GM19468 (cell line): ENCODE measurements around the gene CFAP20DC.
"Not testable (repeated sequence)": the region's sequence is repeated elsewhere in the genome, so short reads cannot be mapped to it uniquely, and the experiment has no call there.

Source experiments
- ATAC-seq: cut with Tn5 transposase; IDR thresholded peaks from one replicate; pipeline ENCODE4 v1.9.1; 2021; ENCODE audit warnings: mild to moderate bottlenecking, moderate library complexity, moderate number of reproducible peaks; ENCODE audit not compliant: unreplicated experiment; ENCODE audit errors: extremely low read depth

The CFAP20DC gene

GRCh38 chr3:59049671-59050331 is at the start of gene CFAP20DC:
Gene CFAP20DC (minus strand): TSS chr3:59050025. CDS start chr3:59049631, 394 bp downstream.
- ATAC-seq: peak; percentile 100

DNA sequence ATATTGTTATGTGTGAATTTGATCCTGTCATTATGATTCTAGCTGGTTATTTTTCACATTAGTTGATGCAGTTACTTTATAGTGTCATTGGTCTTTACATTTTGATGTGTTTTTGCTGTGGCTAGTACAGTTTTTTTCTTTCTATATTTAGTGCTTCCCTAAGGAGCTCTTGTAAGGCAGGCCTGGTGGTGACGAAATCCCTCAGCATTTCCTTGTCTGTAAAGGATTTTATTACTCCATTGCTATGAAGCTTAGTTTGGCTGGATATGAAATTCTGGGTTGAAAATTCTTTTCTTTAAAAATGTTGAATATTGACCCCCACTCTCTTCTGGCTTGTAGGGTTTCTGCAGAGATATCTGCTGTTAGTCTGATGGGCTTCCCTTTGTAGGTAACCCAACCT is 48.7 kb upstream of the CFAP20DC start:
- not testable (repeated sequence) for ATAC-seq

GRCh38 chr3:59094446-59094845 is 44.6 kb upstream of the CFAP20DC start:
- ATAC-seq: no peak

- no peak for ATAC-seq
Observed at GRCh38 chr3:59093521-59093920, 43.7 kb upstream of the CFAP20DC start.

DNA sequence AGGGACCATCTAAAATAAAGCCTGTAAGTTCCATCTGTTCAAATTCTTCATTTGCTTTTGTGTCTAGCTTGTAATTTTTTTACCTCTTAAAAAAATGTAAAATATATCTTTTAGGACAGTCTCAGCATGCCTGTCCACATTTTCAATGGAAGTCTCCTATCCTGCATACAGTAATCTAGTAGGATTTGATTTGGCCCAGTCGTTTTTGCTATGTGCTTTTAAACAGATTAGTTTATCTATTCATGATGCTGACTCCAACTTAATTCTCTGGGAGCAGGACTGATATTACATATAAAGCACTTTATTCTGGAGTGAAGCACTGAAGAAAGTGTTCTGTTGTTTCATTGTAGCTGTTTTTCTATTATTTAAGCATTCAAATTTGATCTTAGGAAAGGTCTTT is 38.9 kb upstream of the CFAP20DC start:
- ATAC-seq: no peak

GRCh38 chr3:59085976-59086375 is 36.2 kb upstream of the CFAP20DC start:
- ATAC-seq: no peak

GRCh38 chr3:59084583-59084982 is 34.8 kb upstream of the CFAP20DC start:
- ATAC-seq: no peak

DNA sequence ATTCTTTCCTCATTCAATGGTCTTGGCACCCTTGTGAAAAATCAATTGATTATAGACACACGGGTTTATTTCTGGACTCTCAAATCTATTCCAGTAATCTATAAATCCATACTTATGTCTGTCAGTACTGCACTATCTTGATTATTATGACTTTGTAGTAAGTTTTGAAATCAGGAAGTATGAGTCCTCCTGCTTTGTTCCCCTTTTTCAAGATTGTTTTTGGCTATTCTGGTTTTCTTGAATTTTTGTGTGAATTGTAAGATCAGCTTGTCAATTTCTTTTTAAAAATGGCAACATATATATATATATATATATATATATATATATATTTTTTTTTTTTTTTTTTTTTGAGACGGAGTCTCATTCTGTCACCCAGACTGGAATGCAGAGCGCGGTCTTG is 32.3 kb upstream of the CFAP20DC start:
- no peak for ATAC-seq

DNA sequence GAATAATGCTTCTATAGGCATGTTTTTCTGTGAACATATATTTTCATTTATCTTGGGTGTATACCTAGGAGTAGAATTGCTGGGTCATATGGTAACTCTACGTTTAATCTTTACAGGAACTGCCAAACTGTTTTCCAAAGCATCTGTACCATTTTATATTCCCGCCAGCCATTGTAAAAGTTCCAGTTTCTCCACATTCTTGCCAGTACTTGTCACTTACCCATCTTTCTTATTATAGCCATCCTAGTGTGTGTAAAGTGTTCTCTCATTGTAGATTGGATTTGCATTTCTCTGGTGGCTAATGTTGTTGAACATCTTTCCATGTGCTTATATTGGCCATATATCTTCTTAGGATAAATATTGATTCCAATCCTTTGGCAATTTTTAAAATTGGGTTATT is 31.2 kb upstream of the CFAP20DC start:
- no peak for ATAC-seq

DNA sequence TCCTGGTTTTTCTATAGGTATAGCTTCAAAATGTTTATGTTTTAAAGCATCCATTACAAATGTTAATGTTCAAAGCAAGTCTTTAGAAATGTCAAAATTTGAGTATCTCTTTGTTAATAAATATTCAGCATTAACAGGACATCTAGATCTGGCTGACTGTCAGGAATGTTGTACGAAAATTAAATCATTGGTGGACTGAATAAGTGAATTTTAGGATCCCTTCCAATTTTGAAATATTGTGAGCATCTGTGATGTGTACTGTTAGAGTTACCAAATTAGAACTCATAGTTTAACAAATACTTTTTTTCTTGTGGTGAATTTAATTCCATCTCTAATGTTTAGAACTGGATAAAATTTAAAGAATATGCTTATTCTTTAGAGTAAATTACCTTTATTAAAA is 30.1 kb upstream of the CFAP20DC start:
- ATAC-seq: no peak

GRCh38 chr3:59074764-59075163 is 24.9 kb upstream of the CFAP20DC start:
- ATAC-seq: no peak

- no peak for ATAC-seq
Observed at GRCh38 chr3:59072681-59073080, 22.9 kb upstream of the CFAP20DC start.

DNA sequence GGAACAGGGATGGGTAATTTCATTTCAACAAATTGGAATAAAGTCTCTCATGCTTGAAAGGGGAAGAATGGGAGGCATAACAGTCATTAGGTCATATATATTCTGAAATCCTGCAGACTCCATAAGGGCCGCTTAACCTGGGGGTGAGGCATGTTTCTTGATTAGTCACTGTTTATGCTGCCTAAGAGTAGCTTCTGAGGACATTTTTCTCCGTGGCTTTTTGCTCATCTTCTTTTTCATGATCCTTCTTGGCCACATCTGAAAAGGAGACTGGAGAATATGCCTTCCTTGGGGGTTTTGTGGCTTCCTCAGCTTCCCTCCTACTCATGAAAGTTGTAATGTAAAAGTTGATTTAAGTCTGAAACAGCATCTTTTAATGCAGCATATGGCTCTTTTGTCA is 20.0 kb upstream of the CFAP20DC start:
- no peak for ATAC-seq

DNA sequence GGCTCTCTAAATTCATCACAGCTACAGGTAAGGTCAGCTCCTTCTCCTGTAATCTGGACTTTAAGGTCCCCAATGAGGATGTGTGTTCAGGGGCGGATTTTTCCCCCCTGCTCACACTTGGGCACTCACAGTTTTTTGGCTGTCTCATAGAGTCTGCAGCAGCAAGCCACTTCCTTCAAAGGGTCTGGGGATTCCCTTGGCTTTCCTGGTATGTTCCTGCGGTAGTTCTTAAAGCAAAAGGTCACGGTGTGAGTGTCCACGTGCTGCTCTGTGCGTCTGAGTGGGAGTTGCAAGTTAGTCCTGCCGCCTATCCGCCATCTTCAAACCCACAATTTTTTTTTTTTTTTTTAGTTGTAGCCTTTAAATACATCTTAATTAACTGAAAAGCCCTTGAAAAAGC is 15.4 kb upstream of the CFAP20DC start:
- ATAC-seq: no peak

DNA sequence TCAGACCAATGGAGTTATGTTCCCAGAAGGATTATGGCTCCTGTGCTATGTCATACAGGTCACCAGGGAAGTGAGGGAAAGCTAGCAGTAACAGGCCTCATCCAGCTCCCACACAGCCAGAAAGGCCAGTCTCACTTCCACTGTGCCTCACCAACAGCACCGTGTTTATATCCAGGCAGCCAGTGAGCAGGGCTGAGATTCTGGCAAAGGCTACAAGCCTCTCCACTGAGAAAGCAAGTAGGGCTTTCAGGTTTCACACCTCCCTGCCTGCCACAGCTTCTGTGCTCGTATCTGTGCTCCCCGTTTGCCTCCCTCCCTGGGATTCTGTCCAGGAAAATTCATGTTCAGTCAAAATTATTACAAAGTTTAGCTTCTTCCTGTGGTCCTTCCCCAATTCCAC is 14.9 kb upstream of the CFAP20DC start:
- no peak for ATAC-seq

DNA sequence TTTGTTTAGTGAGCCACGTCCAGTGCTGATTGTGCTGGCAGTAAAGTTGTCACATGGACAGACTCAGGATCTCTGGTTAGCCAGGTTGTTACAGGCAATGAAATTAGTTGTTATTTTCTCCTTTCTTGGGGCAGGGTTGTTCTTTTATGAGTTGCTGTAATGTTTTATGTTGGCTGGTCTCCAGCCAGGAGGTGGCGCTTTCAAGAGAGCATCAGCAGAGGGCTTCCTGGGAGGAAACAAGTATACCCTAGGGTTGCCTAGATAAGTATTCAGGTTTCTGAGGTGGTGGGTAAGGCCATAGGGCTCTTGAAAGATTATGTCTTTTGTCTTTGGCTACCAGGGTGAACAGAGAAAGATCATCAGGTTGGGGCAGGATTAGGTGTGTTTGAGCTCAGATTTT is 14.5 kb upstream of the CFAP20DC start:
- no peak for ATAC-seq

DNA sequence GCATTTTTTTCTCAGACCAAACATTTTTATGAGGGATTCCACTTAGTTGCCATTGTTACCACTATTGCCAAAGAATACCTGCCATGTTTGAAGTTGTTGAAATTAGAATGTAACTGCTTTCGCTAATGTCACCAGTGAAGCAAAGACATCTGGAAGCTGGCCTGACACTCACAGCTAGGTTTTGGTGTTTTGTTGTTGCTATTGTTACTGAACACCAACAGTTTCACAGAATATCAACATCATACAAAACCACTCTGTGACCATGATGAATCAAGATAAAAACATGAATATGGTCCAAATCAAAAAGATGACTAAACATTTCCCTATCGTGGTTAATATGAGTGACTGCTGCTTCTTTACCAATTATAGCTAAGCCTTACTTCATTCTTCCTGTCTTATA is 6.9 kb upstream of the CFAP20DC start:
- no peak for ATAC-seq

- no peak for ATAC-seq
Observed at GRCh38 chr3:59052803-59053411, 3.1 kb upstream of the CFAP20DC start.

GRCh38 chr3:59050811-59051414 is 1.1 kb upstream of the CFAP20DC start:
- ATAC-seq: not testable (repeated sequence)

DNA sequence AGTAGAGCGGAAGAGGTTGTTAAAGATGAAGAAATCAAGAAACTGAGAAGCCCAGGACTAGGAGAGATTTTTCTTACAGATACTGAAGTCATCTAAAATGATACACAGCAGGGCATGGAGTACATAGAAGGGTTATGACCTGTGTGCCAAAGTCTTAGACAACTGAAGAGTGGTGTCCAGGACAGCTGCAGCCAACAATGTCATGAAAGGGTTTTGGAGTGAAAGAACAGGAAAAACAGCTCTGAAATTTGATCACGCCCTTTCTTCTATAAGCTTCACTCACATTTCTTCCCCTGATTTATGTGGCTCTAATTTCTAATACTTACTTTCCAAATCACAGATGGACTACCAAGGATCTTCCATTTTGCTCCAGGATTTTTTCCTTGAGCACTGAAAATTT is 3.0 kb downstream of the CFAP20DC start:
- ATAC-seq: no peak

DNA sequence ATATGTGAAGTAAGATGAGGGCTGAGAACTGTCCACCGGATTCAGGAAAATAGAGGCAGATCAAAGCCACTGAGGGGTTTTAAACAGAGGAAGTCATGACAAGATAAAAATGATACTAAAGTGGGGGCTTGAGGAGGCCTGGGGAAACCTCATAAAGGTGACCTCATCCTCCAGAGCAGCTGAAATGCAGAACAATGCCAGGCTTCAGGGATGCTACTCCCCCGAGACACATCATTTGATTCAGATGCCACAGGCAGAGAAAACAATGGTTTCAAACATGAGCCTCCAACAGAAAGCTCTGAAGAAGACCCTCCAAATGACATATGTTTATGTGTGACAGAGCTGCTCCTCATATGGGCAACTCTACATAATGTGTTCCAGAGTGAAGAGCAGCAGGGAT is 6.4 kb downstream of the CFAP20DC start:
- ATAC-seq: no peak

GRCh38 chr3:59040902-59041301 is 8.9 kb downstream of the CFAP20DC start:
- ATAC-seq: no peak
